Activated B cell treated with CpG ODN at 0.5 μM for 24 hours (primary cell): ENCODE results near the gene TGM1. TPM values are rescaled to one million over a fixed set of nuclear protein-coding genes. Genes with fewer than 3 reads are reported as not detected.

Experiments used
- ATAC-seq: fragments of 200-7000 bp; cut with Tn5 transposase; one replicate; pipeline ENCODE4 v1.10.0; 2021; ENCODE audit warnings: low read depth, mild to moderate bottlenecking, moderate library complexity
- CTCF ChIA-PET: fragments of 350-600 bp; sonication (Branson Sonifier 250); formaldehyde crosslinking; loops from one replicate; lab custom pipeline; 2021; ENCODE audit warnings: antibody characterized with exemption; lab: Charles Lee
- POLR2A ChIA-PET: fragments of 350-600 bp; sonication (Branson Sonifier 250); formaldehyde crosslinking; loops from one replicate; lab custom pipeline; 2021; ENCODE audit warnings: antibody characterized with exemption; lab: Charles Lee
- DNase-seq: peaks from one replicate; pipeline ENCODE4 v3.0.0; 2022
- H3K27ac Mint-ChIP-seq: one replicate; pipeline ENCODE4 v1.8.0; 2020; ENCODE audit warnings: mixed read lengths
- H3K27me3 Mint-ChIP-seq: one replicate; pipeline ENCODE4 v1.8.0; 2021; ENCODE audit warnings: mixed read lengths
- H3K36me3 Mint-ChIP-seq: one replicate; pipeline ENCODE4 v1.8.0; 2021; ENCODE audit warnings: low read depth, mixed read lengths
- H3K4me1 Mint-ChIP-seq: one replicate; pipeline ENCODE4 v1.8.0; 2021; ENCODE audit warnings: mixed read lengths
- H3K4me3 Mint-ChIP-seq: one replicate; pipeline ENCODE4 v1.8.0; 2020; ENCODE audit warnings: mild to moderate bottlenecking, mixed read lengths
- H3K9me3 Mint-ChIP-seq: one replicate; pipeline ENCODE4 v1.8.0; 2020; ENCODE audit warnings: mixed read lengths
- CTCF ChIP-seq: fragments of 200-600 bp; IDR thresholded peaks from one replicate; pipeline ENCODE4 v1.8.0; 2022; ENCODE audit warnings: antibody characterized with exemption, mild to moderate bottlenecking
- intact Hi-C: fragments of 100-400 bp; cut with micrococcal nuclease; formaldehyde crosslinking; loops from one replicate; pipeline ENCODE4 v1.15.1; 2024
- total RNA-seq: library from RNA; stranded (reverse); gene quantifications from 2 replicates; pipeline ENCODE4 v1.2.3, GENCODE V29; 2022

The TGM1 gene
- total RNA-seq, 1 donor from 2014 or later: 6.5 TPM

GRCh38 chr14:24297190-24297964, 34.4 kb upstream of the TGM1 start:
- Mint-ChIP-seq H3K27ac (peak overlapping the region; percentile 90), H3K9me3 (no peaks in the 10 kb centered on the region), H3K27me3 (no peaks in the 10 kb centered on the region), H3K4me1 (peaks cover 51% of the 10 kb centered on the region), H3K4me3 (peak overlapping the region; percentile 9), H3K36me3 (peaks cover 50% of the 10 kb centered on the region)
- ATAC-seq (peak; percentile 8), DNase-seq (no peak)
- TF ChIP-seq CTCF: no peak
- ChIA-PET CTCF (interaction anchor here (0.6 to 7.1 kb wide), 23 partner anchors 12 to 666 kb away, joined by 3 to 139 read pairs (median 5); partner anchors contain the start of genes CHMP4A, CIDEB, DCAF11 and IPO4), POLR2A (interaction anchor here (0.6 to 8.2 kb wide), 17 partner anchors 11 to 204 kb away, joined by 3 to 242 read pairs (median 6); partner anchors contain the start of genes CHMP4A, CIDEB, DCAF11 and GMPR2)
- intact Hi-C loops: loop anchor here (1.0 to 5.0 kb wide), 5 partner anchors 35 to 239 kb away; partner anchors contain the start of genes DCAF11, IPO4, MDP1 and NRL

- H3K4me1 Mint-ChIP-seq: peaks cover 47% of the 10 kb centered on the region
- DNase-seq: peak; percentile 50
- H3K9me3 Mint-ChIP-seq: no peaks in the 10 kb centered on the region
- ChIA-PET POLR2A (interaction anchor here (0.6 to 8.2 kb wide), 16 partner anchors 14 to 202 kb away, joined by 3 to 242 read pairs (median 6); partner anchors contain the start of genes CHMP4A, GMPR2, IPO4 and IRF9), CTCF (interaction anchor here (0.6 to 7.1 kb wide), 24 partner anchors 12 to 665 kb away, joined by 3 to 139 read pairs (median 5); partner anchors contain the start of genes CHMP4A, CIDEB, IPO4 and IRF9)
- H3K36me3 Mint-ChIP-seq: peaks cover 49% of the 10 kb centered on the region
- H3K4me3 Mint-ChIP-seq: peak overlapping the region; percentile 57
- H3K27ac Mint-ChIP-seq: peak overlapping the region; percentile 90
- H3K27me3 Mint-ChIP-seq: no peaks in the 10 kb centered on the region
- peak; percentile 73 for ATAC-seq
- peak; percentile 41 for TF ChIP-seq CTCF
- intact Hi-C loops: loop anchor here (1.0 to 5.0 kb wide), 10 partner anchors 17 to 238 kb away; partner anchors contain the start of genes DCAF11, IPO4, IRF9 and MDP1
Measured at GRCh38 chr14:24296341-24297157, 33.6 kb upstream of the TGM1 start.

GRCh38 chr14:24293525-24293924, 30.5 kb upstream of the TGM1 start:
- ChIA-PET CTCF (interaction anchor here (0.7 kb wide), 1 partner anchor 703 kb away, joined by 3 read pairs; no protein-coding TSS in a partner anchor), POLR2A (interaction anchor here (0.6 to 5.8 kb wide), 3 partner anchors 14 to 51 kb away, joined by 3 to 61 read pairs (median 20); partner anchors contain the start of genes RABGGTA and TINF2)
- DNase-seq (no peak), ATAC-seq (no peak)
- intact Hi-C loops: no loop called here
- peaks cover 61% of the 10 kb centered on the region for H3K36me3 Mint-ChIP-seq
- peaks cover 41% of the 10 kb centered on the region for H3K4me1 Mint-ChIP-seq
- no peaks in the 10 kb centered on the region for H3K9me3 Mint-ChIP-seq
- no peaks in the 10 kb centered on the region for H3K27me3 Mint-ChIP-seq
- no peak for TF ChIP-seq CTCF
- H3K27ac Mint-ChIP-seq: no peak overlapping the region
- H3K4me3 Mint-ChIP-seq: no peak overlapping the region

GRCh38 chr14:24292118-24292807, 29.3 kb upstream of the TGM1 start:
- H3K4me1 Mint-ChIP-seq: peaks cover 41% of the 10 kb centered on the region
- no peak overlapping the region for H3K27ac Mint-ChIP-seq
- intact Hi-C loops: no loop called here
- no peaks in the 10 kb centered on the region for H3K9me3 Mint-ChIP-seq
- DNase-seq: no peak
- TF ChIP-seq CTCF: no peak
- no peak for ATAC-seq
- CTCF ChIA-PET: interaction anchor here (0.7 to 1.5 kb wide), 4 partner anchors 13 to 154 kb away, joined by 3 to 6 read pairs (median 4); partner anchors contain the start of genes CIDEB and TINF2
- H3K36me3 Mint-ChIP-seq: peaks cover 63% of the 10 kb centered on the region
- POLR2A ChIA-PET: interaction anchor here (1.0 to 5.8 kb wide), 5 partner anchors 8 to 103 kb away, joined by 3 to 61 read pairs (median 5); partner anchors contain the start of genes IPO4 and TINF2
- H3K4me3 Mint-ChIP-seq: no peak overlapping the region
- no peaks in the 10 kb centered on the region for H3K27me3 Mint-ChIP-seq
